Measurements from ENCODE around the gene ANKDD1B. TPM values are rescaled to one million over a fixed set of nuclear protein-coding genes. Genes with fewer than 3 reads are reported as not detected.

Gene ANKDD1B
- total and polyA plus RNA-seq, 4 donors = 1.3 to 9.4 (median 5.9) TPM

DNA sequence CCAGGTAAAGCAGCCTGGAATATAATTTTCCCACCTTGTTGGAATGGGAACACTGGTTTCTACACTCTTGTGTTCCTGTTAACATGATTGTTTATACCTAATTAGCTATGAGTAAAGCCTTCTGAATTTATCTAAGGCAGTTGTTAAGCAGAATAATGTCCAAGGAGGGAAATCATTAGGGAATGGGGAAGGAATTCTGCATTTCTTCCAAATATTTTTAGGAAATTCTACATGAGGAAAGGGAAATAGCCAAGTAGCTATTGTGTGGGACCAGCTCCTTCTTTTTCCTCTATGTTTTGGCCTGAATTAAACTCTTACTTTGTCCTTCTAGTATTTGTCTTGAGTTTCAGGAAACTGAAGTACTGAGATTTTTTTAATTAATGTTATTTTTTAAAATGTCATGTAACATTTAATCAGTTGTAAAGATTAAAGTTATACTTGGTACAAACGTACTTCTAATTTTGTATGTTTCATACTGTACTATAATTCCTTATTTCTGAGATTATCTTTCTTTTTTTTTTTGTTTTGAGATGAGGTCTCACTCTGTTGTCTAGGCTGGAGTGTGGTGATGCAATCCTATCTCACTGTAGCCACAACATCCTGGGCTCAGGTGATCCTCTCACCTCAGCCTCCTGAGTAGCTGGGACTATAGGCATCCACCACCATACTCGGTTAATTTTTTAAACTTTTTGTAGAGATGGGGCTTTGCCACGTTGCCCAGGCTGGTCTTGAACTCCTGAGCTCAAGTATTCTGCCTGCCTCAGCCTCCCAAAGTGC lies 28.5 kb downstream of the ANKDD1B start:
- no peak for ATAC-seq (ENCODE audit: insufficient read depth, low FRiP score)
- Histone ChIP-seq H3K36me3 (ENCODE audit: control insufficient read depth in 4 of 4, insufficient read depth in 4 of 4, low read length in 4 of 4) (no peaks in the 10 kb centered on the region), H3K4me1 (ENCODE audit: control insufficient read depth in 5 of 5, insufficient read depth in 5 of 5, low read length in 5 of 5) (no peaks in the 10 kb centered on the region), H3K4me3 (no peak overlapping the region), H3K27ac (ENCODE audit: low read depth in 1 of 2, low read length in 1 of 2) (no peak overlapping the region), H3K9me3 (ENCODE audit: control insufficient read depth in 4 of 4, insufficient read depth in 3 of 4, low read length in 3 of 4) (peaks cover 0 to 3% (median 0%) of the 10 kb centered on the region in 4 donors), H3K9ac (ENCODE audit: insufficient read depth in 1 of 2, low read length in 2 of 2) (no peak overlapping the region), H3K27me3 (ENCODE audit: control insufficient read depth in 3 of 3, insufficient read depth in 3 of 3, low read length in 2 of 3) (no peaks in the 10 kb centered on the region)
- no peak for DNase-seq
- TF ChIP-seq, protein P1, sequence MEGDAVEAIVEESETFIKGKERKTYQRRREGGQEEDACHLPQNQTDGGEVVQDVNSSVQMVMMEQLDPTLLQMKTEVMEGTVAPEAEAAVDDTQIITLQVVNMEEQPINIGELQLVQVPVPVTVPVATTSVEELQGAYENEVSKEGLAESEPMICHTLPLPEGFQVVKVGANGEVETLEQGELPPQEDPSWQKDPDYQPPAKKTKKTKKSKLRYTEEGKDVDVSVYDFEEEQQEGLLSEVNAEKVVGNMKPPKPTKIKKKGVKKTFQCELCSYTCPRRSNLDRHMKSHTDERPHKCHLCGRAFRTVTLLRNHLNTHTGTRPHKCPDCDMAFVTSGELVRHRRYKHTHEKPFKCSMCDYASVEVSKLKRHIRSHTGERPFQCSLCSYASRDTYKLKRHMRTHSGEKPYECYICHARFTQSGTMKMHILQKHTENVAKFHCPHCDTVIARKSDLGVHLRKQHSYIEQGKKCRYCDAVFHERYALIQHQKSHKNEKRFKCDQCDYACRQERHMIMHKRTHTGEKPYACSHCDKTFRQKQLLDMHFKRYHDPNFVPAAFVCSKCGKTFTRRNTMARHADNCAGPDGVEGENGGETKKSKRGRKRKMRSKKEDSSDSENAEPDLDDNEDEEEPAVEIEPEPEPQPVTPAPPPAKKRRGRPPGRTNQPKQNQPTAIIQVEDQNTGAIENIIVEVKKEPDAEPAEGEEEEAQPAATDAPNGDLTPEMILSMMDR (IDR thresholded peaks at IDR 0.05; ENCODE audit: control extremely low read depth, extremely low read depth) = no peak
- 80 to 90% methylated on average over 3 of the region's 3 CpGs for WGBS, 2 donors

DNA sequence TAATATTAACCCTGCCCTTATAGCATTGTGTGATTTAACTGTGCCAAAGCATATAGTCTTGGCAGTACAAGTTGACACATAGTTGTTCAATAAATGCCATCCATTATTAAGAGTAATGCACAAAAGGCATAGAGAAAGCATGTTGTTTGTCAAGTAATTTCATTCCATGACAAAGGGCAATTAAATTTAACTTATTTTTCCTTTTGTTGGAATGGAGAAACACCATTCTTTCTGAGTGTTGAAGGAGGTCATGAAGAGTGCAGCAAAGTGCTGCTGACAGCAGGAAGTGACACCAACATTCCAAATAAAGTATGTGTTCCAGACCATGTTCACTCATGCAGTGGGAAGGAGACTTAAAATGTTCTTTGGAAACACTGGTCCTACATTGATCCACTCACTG lies 29.1 kb downstream of the ANKDD1B start:
- ATAC-seq (ENCODE audit: insufficient read depth, low FRiP score) (no peak), DNase-seq (peak; percentile 37 to 79 (median 79))
- no peaks in the 10 kb centered on the region for H3K27me3 ChIP-seq (ENCODE audit: control insufficient read depth in 3 of 3, insufficient read depth in 3 of 3, low read length in 2 of 3)
- peaks cover 0 to 3% (median 0%) of the 10 kb centered on the region in 4 donors for H3K9me3 ChIP-seq (ENCODE audit: control insufficient read depth in 4 of 4, insufficient read depth in 3 of 4, low read length in 3 of 4)
- H3K9ac ChIP-seq (ENCODE audit: insufficient read depth in 1 of 2, low read length in 2 of 2) = no peak overlapping the region
- no peaks in the 10 kb centered on the region for H3K4me1 ChIP-seq (ENCODE audit: control insufficient read depth in 5 of 5, insufficient read depth in 5 of 5, low read length in 5 of 5)
- TF ChIP-seq, protein P1 (IDR thresholded peaks at IDR 0.05; ENCODE audit: control extremely low read depth, extremely low read depth) = no peak
- no peak overlapping the region for H3K4me3 ChIP-seq
- no peaks in the 10 kb centered on the region for H3K36me3 ChIP-seq (ENCODE audit: control insufficient read depth in 4 of 4, insufficient read depth in 4 of 4, low read length in 4 of 4)
- H3K27ac ChIP-seq (ENCODE audit: low read depth in 1 of 2, low read length in 1 of 2) = no peak overlapping the region

DNA sequence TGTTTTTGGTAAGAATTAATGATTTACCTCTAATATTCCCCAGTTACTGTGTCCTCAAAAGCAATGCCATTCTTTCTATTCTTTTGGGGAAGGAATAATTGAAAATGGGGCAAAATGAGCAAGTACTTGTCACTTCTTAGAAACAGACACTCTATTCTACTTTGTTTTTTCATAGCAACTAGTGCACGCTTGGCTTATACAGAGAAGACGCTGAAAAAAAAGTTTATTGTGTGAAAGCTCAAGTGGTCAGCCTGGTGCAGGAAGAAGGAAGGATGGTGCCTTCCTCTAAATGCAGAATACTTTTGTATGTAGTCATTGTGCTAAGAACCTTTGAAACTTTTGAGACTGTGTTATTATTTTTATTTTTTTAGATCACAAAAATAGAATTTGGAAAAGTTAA lies 29.6 kb downstream of the ANKDD1B start:
- no peak for DNase-seq
- no peak overlapping the region for H3K9ac ChIP-seq (ENCODE audit: insufficient read depth in 1 of 2, low read length in 2 of 2)
- ATAC-seq (ENCODE audit: insufficient read depth, low FRiP score) = no peak
- H3K4me3 ChIP-seq = no peak overlapping the region
- no peak overlapping the region for H3K27ac ChIP-seq (ENCODE audit: low read depth in 1 of 2, low read length in 1 of 2)
- H3K27me3 ChIP-seq (ENCODE audit: control insufficient read depth in 3 of 3, insufficient read depth in 3 of 3, low read length in 2 of 3) = no peaks in the 10 kb centered on the region
- no peaks in the 10 kb centered on the region for H3K4me1 ChIP-seq (ENCODE audit: control insufficient read depth in 5 of 5, insufficient read depth in 5 of 5, low read length in 5 of 5)
- peaks cover 0 to 3% (median 0%) of the 10 kb centered on the region in 4 donors for H3K9me3 ChIP-seq (ENCODE audit: control insufficient read depth in 4 of 4, insufficient read depth in 3 of 4, low read length in 3 of 4)
- no peaks in the 10 kb centered on the region for H3K36me3 ChIP-seq (ENCODE audit: control insufficient read depth in 4 of 4, insufficient read depth in 4 of 4, low read length in 4 of 4)
- WGBS, 2 donors = 72 to 83% methylated on average over 2 of the region's 2 CpGs
- TF ChIP-seq, protein P1 (IDR thresholded peaks at IDR 0.05; ENCODE audit: control extremely low read depth, extremely low read depth) = no peak
